HT-29 (cell line): ENCODE measurements around the gene WDR54. TPM values are rescaled to one million over a fixed set of nuclear protein-coding genes. Genes with fewer than 3 reads are reported as not detected.

Experiments used
- total RNA-seq: library from RNA; depleted of rRNA; stranded (reverse); fragments of >200 nt; shearing (Covaris generic); gene quantifications from 2 replicates; pipeline ENCODE4 v1.2.3, GENCODE V29; 2014; rRNA removed

WDR54 gene
- total RNA-seq, 1 experiment from 2014 or later = 52.3 TPM

Other genes starting within 250 kb of the WDR54 start
- gene MOB1A, start 242.9 kb upstream of the WDR54 start, total RNA-seq = 31.4 and 38.9 TPM in 2 replicates
- 180 TPM in 2 replicates for gene MTHFD2, start 223.1 kb upstream of the WDR54 start, total RNA-seq
- 0.36 TPM in 1 of 2 replicates, not detected in the other for gene SLC4A5, start 78.3 kb upstream of the WDR54 start, total RNA-seq
- gene DCTN1, start 41.4 kb upstream of the WDR54 start, total RNA-seq = 48.7 and 52.5 TPM in 2 replicates
- 3.2 and 3.9 TPM in 2 replicates for gene C2orf81, start 111 bp upstream of the WDR54 start, total RNA-seq
- 115 and 128 TPM in 2 replicates for gene RTKN, start 20.2 kb downstream of the WDR54 start, total RNA-seq
- gene INO80B, start 33.4 kb downstream of the WDR54 start, total RNA-seq = 26.0 and 34.6 TPM in 2 replicates
- gene WBP1, start 36.7 kb downstream of the WDR54 start, total RNA-seq = 71.2 and 76.1 TPM in 2 replicates
- gene MOGS, start 43.7 kb downstream of the WDR54 start, total RNA-seq = 84.7 and 91.9 TPM in 2 replicates
- 39.4 and 55.2 TPM in 2 replicates for gene MRPL53, start 51.0 kb downstream of the WDR54 start, total RNA-seq
- gene CCDC142, start 61.3 kb downstream of the WDR54 start, total RNA-seq = 26.7 and 31.9 TPM in 2 replicates
- gene TTC31, start 61.4 kb downstream of the WDR54 start, total RNA-seq = 12.8 and 13.4 TPM in 2 replicates
- 4.8 and 5.0 TPM in 2 replicates for gene LBX2, start 77.9 kb downstream of the WDR54 start, total RNA-seq
- 17.2 and 20.1 TPM in 2 replicates for gene PCGF1, start 86.0 kb downstream of the WDR54 start, total RNA-seq
- 0.08 TPM in 1 of 2 replicates, not detected in the other for gene TLX2, start 92.7 kb downstream of the WDR54 start, total RNA-seq
- gene DQX1, start 104.5 kb downstream of the WDR54 start, total RNA-seq = 0.47 and 1.3 TPM in 2 replicates
- 222 and 224 TPM in 2 replicates for gene AUP1, start 108.0 kb downstream of the WDR54 start, total RNA-seq
- 44.7 and 49.2 TPM in 2 replicates for gene HTRA2, start 108.2 kb downstream of the WDR54 start, total RNA-seq
- 0.74 and 2.2 TPM in 2 replicates for gene LOXL3, start 132.2 kb downstream of the WDR54 start, total RNA-seq
- gene DOK1, start 133.0 kb downstream of the WDR54 start, total RNA-seq = 17.9 and 18.3 TPM in 2 replicates
- not detected in 2 replicates for gene M1AP, start 226.6 kb downstream of the WDR54 start, total RNA-seq
- 0.76 and 2.5 TPM in 2 replicates for gene SEMA4F, start 232.5 kb downstream of the WDR54 start, total RNA-seq